Calu3 (cell line): ENCODE measurements around the gene SLC34A2. TPM values are rescaled to one million over a fixed set of nuclear protein-coding genes. Genes with fewer than 3 reads are reported as not detected.

Experiments
- BruUV-seq: library from RNA; stranded (reverse); fragments of 400-500 nt; replicated peaks from 2 replicates; lab custom pipeline; 2021; lab: Mats Ljungman, UMichigan
- CTCF ChIA-PET: fragments of 300-600 bp; sonication (Branson Sonifier 250); formaldehyde crosslinking; loops from one replicate; lab custom pipeline; 2022; ENCODE audit warnings: antibody characterized with exemption; lab: Charles Lee
- DNase-seq: peaks from one replicate; pipeline ENCODE4 v3.0.0; 2022
- H3K27ac Mint-ChIP-seq: one replicate; pipeline ENCODE4 v1.8.0; 2022; ENCODE audit warnings: mixed read lengths; ENCODE audit not compliant: unreplicated experiment
- H3K27me3 Mint-ChIP-seq: one replicate; pipeline ENCODE4 v1.8.0; 2022; ENCODE audit warnings: mixed read lengths; ENCODE audit not compliant: unreplicated experiment
- H3K36me3 Mint-ChIP-seq: one replicate; pipeline ENCODE4 v1.8.0; 2022; ENCODE audit warnings: mild to moderate bottlenecking, moderate library complexity, mixed read lengths; ENCODE audit not compliant: insufficient read depth, unreplicated experiment
- H3K4me1 Mint-ChIP-seq: one replicate; pipeline ENCODE4 v1.8.0; 2022; ENCODE audit warnings: mild to moderate bottlenecking, low read depth, mixed read lengths; ENCODE audit not compliant: unreplicated experiment
- H3K4me3 Mint-ChIP-seq: one replicate; pipeline ENCODE4 v1.8.0; 2022; ENCODE audit warnings: mild to moderate bottlenecking, low read depth, moderate library complexity, mixed read lengths; ENCODE audit not compliant: unreplicated experiment
- H3K9me3 Mint-ChIP-seq: one replicate; pipeline ENCODE4 v1.8.0; 2022; ENCODE audit warnings: low read depth, mixed read lengths; ENCODE audit not compliant: unreplicated experiment
- intact Hi-C: fragments of 100-400 bp; cut with micrococcal nuclease; formaldehyde crosslinking; loops from one replicate; pipeline ENCODE4 v1.10.0; 2022; ENCODE audit not compliant: unreplicated experiment
- total RNA-seq: library from RNA; stranded (reverse); gene quantifications from 2 replicates; pipeline ENCODE4 v1.2.3, GENCODE V29; 2022
- TF ChIP-seq, protein P1 (sequence below): fragments of 200-600 bp; IDR thresholded peaks from one replicate; pipeline ENCODE4 v1.8.0; 2022; ENCODE audit warnings: antibody characterized with exemption; ENCODE audit not compliant: unreplicated experiment

SLC34A2 gene
- total RNA-seq, 1 experiment from 2014 or later: 23.0 TPM

DNA sequence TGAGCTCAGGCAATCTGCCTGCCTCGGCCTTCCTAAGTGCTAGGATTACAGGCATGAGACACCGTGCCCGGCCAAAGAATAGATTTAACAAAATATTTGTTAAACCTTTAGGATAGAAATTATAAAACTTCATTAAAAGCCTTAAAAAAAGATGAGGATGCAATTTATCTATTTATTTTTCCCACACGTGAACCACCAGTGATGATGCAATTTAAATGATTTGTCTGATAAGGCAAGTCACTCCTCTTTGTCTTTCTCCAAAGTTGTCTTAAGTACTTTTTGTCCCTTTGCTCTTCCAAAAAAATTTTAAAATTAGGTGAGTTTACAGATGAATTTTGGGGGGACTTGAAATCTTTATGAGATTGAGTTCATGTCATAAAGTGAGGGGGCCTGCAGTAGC lies 58.2 kb downstream of the SLC34A2 start:
- Mint-ChIP-seq H3K4me1 (peaks cover 3% of the 10 kb centered on the region), H3K4me3 (no peak overlapping the region), H3K27ac (no peak overlapping the region), H3K27me3 (no peaks in the 10 kb centered on the region), H3K9me3 (no peaks in the 10 kb centered on the region), H3K36me3 (no peaks in the 10 kb centered on the region)
- DNase-seq: no peak
- CTCF ChIA-PET: no interaction called here
- TF ChIP-seq, protein P1, sequence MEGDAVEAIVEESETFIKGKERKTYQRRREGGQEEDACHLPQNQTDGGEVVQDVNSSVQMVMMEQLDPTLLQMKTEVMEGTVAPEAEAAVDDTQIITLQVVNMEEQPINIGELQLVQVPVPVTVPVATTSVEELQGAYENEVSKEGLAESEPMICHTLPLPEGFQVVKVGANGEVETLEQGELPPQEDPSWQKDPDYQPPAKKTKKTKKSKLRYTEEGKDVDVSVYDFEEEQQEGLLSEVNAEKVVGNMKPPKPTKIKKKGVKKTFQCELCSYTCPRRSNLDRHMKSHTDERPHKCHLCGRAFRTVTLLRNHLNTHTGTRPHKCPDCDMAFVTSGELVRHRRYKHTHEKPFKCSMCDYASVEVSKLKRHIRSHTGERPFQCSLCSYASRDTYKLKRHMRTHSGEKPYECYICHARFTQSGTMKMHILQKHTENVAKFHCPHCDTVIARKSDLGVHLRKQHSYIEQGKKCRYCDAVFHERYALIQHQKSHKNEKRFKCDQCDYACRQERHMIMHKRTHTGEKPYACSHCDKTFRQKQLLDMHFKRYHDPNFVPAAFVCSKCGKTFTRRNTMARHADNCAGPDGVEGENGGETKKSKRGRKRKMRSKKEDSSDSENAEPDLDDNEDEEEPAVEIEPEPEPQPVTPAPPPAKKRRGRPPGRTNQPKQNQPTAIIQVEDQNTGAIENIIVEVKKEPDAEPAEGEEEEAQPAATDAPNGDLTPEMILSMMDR: no peak
- BruUV-seq: no TSS peak
- intact Hi-C loops: no loop called here

DNA sequence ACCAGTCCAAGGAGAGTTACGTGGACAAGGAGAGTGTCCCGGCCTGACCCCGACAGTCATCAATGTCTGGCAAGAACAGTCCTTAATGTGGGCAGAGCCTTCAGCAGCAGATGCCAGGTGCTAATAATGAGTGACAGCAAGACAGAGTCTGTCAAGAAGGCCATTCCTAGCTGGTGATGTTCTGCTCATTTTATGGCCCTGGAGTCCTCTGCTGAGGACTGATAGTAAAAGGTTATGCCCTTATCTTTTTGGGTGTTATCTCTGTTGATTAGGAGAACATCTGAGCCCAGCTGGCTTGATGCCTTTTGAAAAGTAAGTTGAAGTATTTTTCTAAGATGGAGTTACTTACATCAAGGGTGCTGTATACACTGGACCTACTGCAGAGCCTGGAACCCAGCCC lies 67.3 kb downstream of the SLC34A2 start:
- H3K36me3 Mint-ChIP-seq: no peaks in the 10 kb centered on the region
- no peak overlapping the region for H3K27ac Mint-ChIP-seq
- H3K4me3 Mint-ChIP-seq: no peak overlapping the region
- TF ChIP-seq, protein P1: no peak
- H3K4me1 Mint-ChIP-seq: no peaks in the 10 kb centered on the region
- intact Hi-C loops: no loop called here
- no peaks in the 10 kb centered on the region for H3K27me3 Mint-ChIP-seq
- DNase-seq: no peak
- BruUV-seq: no TSS peak
- CTCF ChIA-PET: interaction anchor here (1.8 kb wide), 1 partner anchor 282 kb away, joined by 4 read pairs; no protein-coding TSS in a partner anchor
- H3K9me3 Mint-ChIP-seq: no peaks in the 10 kb centered on the region

DNA sequence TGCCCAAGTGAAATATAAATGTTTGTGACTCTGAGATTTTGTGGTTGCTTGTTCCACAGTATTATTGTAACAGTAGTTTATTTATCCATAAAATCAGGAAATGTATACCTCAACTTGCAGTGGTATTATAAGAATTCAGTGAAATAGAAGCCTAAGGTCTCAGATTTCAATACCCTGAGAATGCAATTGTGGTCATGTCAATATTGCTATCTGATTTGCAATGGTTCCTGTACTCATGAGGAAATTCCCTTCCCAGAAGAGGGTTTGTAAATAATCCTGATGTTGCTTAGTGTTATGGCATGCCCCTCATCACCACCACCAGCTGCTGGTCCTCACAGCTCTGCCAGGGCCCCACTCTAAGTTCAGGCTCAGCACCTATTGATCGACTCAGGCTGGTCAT lies 67.8 kb downstream of the SLC34A2 start:
- Mint-ChIP-seq H3K4me3 (no peak overlapping the region), H3K36me3 (no peaks in the 10 kb centered on the region), H3K4me1 (no peaks in the 10 kb centered on the region), H3K27ac (no peak overlapping the region), H3K9me3 (no peaks in the 10 kb centered on the region), H3K27me3 (no peaks in the 10 kb centered on the region)
- TF ChIP-seq, protein P1: no peak
- BruUV-seq: no TSS peak
- intact Hi-C loops: no loop called here
- CTCF ChIA-PET: interaction anchor here (1.8 kb wide), 1 partner anchor 282 kb away, joined by 4 read pairs; no protein-coding TSS in a partner anchor
- peak; percentile 5 for DNase-seq

DNA sequence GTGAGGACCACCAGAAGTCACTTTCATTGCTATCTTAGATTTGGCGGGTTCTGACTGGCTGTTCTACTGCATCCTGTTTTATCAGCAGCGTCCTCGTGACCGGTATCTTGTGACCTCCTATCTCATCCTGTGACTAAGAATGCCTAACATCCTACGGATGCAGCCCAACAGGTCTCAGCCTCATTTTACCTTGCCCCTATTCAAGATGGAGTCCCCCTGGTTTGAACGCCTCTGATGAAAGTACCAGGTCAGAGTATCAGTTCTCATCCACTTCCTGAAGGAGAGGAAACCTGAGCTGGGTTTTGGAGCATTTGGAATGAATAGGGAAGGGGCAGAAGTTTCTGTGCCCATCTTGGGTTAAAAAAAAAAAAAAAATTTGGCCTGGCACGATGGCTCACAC lies 70.2 kb downstream of the SLC34A2 start:
- Mint-ChIP-seq H3K4me3 (no peak overlapping the region), H3K4me1 (no peaks in the 10 kb centered on the region), H3K27me3 (no peaks in the 10 kb centered on the region), H3K27ac (no peak overlapping the region), H3K36me3 (no peaks in the 10 kb centered on the region), H3K9me3 (no peaks in the 10 kb centered on the region)
- CTCF ChIA-PET: interaction anchor here (0.6 to 0.7 kb wide), 2 partner anchors 21 to 138 kb away, joined by 3 read pairs; no protein-coding TSS in a partner anchor
- no TSS peak for BruUV-seq
- intact Hi-C loops: no loop called here
- no peak for DNase-seq
- TF ChIP-seq, protein P1: no peak
